Suprapubic skin (tissue), 4 donors: ENCODE measurements around the gene IMPG2. TPM values are rescaled to one million over a fixed set of nuclear protein-coding genes. Genes with fewer than 3 reads are reported as not detected.

Source experiments
- DNase-seq, 2 donors: peaks; one replicate each; pipeline ENCODE4 v3.0.0-alpha.2; 2019; ENCODE audit warnings: low spot score in 2 of 2
- H3K27ac ChIP-seq: fragments of 200-600 bp; sonication (generic); one replicate; pipeline ENCODE4 v1.5.1; 2019
- H3K27me3 ChIP-seq: fragments of 200-600 bp; sonication (generic); one replicate; pipeline ENCODE4 v1.5.1; 2019
- H3K36me3 ChIP-seq: fragments of 200-600 bp; sonication (generic); one replicate; pipeline ENCODE4 v1.5.1; 2019
- H3K4me1 ChIP-seq: fragments of 200-600 bp; sonication (generic); one replicate; pipeline ENCODE4 v1.5.1; 2019
- H3K4me3 ChIP-seq: fragments of 200-600 bp; sonication (generic); one replicate; pipeline ENCODE4 v1.5.1; 2019; ENCODE audit warnings: mild to moderate bottlenecking
- H3K9me3 ChIP-seq: fragments of 200-600 bp; sonication (generic); one replicate; pipeline ENCODE4 v1.5.1; 2019
- EP300 ChIP-seq: sonication (generic); formaldehyde crosslinking; IDR thresholded peaks from one replicate; pipeline ENCODE4 v1.6.1; 2017; ENCODE audit warnings: antibody characterized with exemption
- POLR2A ChIP-seq, 2 donors: fragments of 450-650 bp; IDR thresholded peaks; one replicate each; pipeline ENCODE4 v1.6.1; 2017; ENCODE audit warnings: antibody characterized with exemption in 2 of 2, mild to moderate bottlenecking in 2 of 2, moderate library complexity in 2 of 2
- POLR2AphosphoS5 ChIP-seq, 3 donors: sonication (generic); formaldehyde crosslinking; IDR thresholded peaks; one replicate each; pipeline ENCODE4 v1.6.1; 2017; ENCODE audit warnings: antibody characterized with exemption in 3 of 3
- WGBS: methylation state at CpG from one replicate; pipeline ENCODE4 v1.1.5; 2018; 5-methylcytosine and 5-hydroxymethylcytosine counted together
- total RNA-seq, 4 donors: library from RNA; depleted of rRNA; stranded (reverse); fragments of >200 nt; gene quantifications; one replicate each; pipeline ENCODE4 v1.1.0, GENCODE V29; 2016
- TF ChIP-seq, protein P1 (sequence below), 2 donors: fragments of 200-600 bp in 1 of 2; fragments of 450-650 bp in 1 of 2; sonication (generic) in 1 of 2; IDR thresholded peaks; one replicate each; pipeline ENCODE4 v1.5.1; 2016 to 2019; ENCODE audit warnings: antibody characterized with exemption in 2 of 2, mild to moderate bottlenecking in 1 of 2, moderate library complexity in 1 of 2

IMPG2 gene
- total RNA-seq, 4 donors from 2014 or later = 0.04 to 0.24 (median 0.12) TPM

DNA sequence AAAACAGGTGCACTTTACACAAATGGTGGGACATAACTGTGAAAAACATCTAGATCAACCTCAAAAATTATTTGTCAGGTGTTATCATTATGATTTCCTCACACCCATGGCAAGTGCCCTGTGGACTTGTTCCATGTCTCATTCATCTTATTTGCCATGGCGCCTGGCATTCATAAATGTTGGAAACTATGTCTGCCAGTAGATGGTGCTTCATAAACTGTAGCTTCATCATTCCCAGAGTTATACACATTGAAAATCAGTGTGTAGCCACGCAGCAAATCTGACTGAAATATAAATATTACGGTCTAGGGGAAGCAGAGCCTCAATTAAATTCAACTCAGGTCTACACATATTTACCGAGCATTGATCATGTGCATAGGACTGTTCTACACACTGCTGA, 90.7 kb downstream of the IMPG2 start:
- H3K4me3 ChIP-seq = no peak overlapping the region
- no peak overlapping the region for H3K27ac ChIP-seq
- TF ChIP-seq POLR2AphosphoS5 (IDR thresholded peaks at IDR 0.05) (no peak), POLR2A (IDR thresholded peaks at IDR 0.05) (no peak), EP300 (no peak)
- TF ChIP-seq, protein P1, sequence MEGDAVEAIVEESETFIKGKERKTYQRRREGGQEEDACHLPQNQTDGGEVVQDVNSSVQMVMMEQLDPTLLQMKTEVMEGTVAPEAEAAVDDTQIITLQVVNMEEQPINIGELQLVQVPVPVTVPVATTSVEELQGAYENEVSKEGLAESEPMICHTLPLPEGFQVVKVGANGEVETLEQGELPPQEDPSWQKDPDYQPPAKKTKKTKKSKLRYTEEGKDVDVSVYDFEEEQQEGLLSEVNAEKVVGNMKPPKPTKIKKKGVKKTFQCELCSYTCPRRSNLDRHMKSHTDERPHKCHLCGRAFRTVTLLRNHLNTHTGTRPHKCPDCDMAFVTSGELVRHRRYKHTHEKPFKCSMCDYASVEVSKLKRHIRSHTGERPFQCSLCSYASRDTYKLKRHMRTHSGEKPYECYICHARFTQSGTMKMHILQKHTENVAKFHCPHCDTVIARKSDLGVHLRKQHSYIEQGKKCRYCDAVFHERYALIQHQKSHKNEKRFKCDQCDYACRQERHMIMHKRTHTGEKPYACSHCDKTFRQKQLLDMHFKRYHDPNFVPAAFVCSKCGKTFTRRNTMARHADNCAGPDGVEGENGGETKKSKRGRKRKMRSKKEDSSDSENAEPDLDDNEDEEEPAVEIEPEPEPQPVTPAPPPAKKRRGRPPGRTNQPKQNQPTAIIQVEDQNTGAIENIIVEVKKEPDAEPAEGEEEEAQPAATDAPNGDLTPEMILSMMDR (IDR thresholded peaks at IDR 0.05) = no peak
- no peaks in the 10 kb centered on the region for H3K9me3 ChIP-seq
- 72% methylated on average over 4 of the region's 4 CpGs for WGBS
- H3K4me1 ChIP-seq = no peaks in the 10 kb centered on the region
- H3K36me3 ChIP-seq = no peaks in the 10 kb centered on the region
- H3K27me3 ChIP-seq = no peaks in the 10 kb centered on the region
- no peak for DNase-seq

DNA sequence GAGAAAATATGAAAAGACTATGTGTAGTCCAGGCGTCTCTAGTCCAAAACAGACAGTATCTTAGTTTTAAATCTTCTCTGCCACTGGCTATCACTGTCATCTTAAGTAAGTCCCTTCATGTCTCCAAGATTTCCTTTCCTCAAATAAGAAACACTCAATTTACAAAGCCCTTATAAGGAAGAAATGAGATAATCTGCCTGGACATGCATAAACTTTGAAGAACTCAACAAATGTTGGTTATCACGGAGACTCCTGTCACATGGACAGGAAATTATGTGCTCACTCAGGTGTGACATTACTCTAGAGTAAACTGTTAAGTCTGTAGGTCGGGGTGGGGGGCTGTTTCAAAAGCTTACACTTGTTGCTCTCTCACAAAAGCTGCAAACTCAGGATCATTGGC, 91.9 kb downstream of the IMPG2 start:
- H3K9me3 ChIP-seq = no peaks in the 10 kb centered on the region
- H3K4me1 ChIP-seq = no peaks in the 10 kb centered on the region
- H3K36me3 ChIP-seq = no peaks in the 10 kb centered on the region
- no peak for DNase-seq
- TF ChIP-seq POLR2A (IDR thresholded peaks at IDR 0.05) = no peak
- TF ChIP-seq, protein P1 (IDR thresholded peaks at IDR 0.05) = no peak
- TF ChIP-seq POLR2AphosphoS5 (IDR thresholded peaks at IDR 0.05) = no peak
- TF ChIP-seq EP300 = no peak
- no peaks in the 10 kb centered on the region for H3K27me3 ChIP-seq
- 59% methylated on average over 3 of the region's 3 CpGs for WGBS
- no peak overlapping the region for H3K27ac ChIP-seq
- no peak overlapping the region for H3K4me3 ChIP-seq

DNA sequence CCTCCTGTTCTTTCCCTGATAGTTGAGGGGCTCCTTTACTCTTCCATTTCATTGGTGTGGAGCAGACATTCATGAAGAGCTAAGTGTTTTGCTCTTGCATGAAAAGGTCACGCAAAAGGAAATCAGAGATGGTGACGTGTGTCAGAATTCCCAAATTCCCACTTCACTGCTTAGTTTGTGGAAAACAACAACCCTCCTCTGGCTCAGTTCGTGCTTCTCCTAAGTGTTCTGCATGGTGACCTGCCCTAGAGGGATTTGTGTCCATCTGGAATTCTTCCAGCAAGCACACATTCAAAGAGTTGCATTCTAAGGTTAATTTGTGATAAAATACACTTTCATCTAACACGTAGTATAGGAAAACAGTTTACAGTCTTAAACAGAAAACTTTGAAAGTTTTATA, 95.6 kb downstream of the IMPG2 start:
- Histone ChIP-seq H3K27ac (no peak overlapping the region), H3K36me3 (no peaks in the 10 kb centered on the region), H3K4me3 (no peak overlapping the region), H3K27me3 (no peaks in the 10 kb centered on the region), H3K4me1 (no peaks in the 10 kb centered on the region), H3K9me3 (no peaks in the 10 kb centered on the region)
- no peak for DNase-seq
- no peak for TF ChIP-seq POLR2A (IDR thresholded peaks at IDR 0.05)
- TF ChIP-seq EP300 = no peak
- TF ChIP-seq, protein P1 (IDR thresholded peaks at IDR 0.05) = no peak
- no peak for TF ChIP-seq POLR2AphosphoS5 (IDR thresholded peaks at IDR 0.05)
- 77% methylated on average over 4 of the region's 4 CpGs for WGBS

DNA sequence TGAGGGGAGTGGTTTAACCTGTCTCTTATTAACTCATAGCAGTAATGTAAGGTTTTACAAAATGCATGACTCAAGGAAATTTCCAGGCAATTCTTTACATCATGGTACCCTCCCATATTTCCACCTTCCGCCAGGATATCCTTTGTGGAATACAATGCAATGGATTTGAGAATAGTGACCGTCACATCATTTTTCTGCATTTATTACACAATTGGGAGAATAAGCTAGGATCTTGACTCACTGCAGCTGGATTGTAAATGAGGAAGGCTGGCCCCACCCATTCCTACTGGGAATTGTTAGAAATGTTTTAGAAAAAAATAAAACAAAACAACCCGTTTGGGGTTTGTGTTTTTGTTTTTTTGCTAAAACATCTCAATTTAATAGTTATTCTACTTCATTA, 97.4 kb downstream of the IMPG2 start:
- no peaks in the 10 kb centered on the region for H3K9me3 ChIP-seq
- no peaks in the 10 kb centered on the region for H3K4me1 ChIP-seq
- DNase-seq = no peak
- H3K4me3 ChIP-seq = no peak overlapping the region
- TF ChIP-seq EP300 (no peak), POLR2AphosphoS5 (IDR thresholded peaks at IDR 0.05) (no peak), POLR2A (IDR thresholded peaks at IDR 0.05) (no peak)
- TF ChIP-seq, protein P1 (IDR thresholded peaks at IDR 0.05) = no peak
- H3K27ac ChIP-seq = no peak overlapping the region
- no peaks in the 10 kb centered on the region for H3K36me3 ChIP-seq
- H3K27me3 ChIP-seq = no peaks in the 10 kb centered on the region
- whole genome bisulfite sequencing = 62% methylated on average over 3 of the region's 3 CpGs

DNA sequence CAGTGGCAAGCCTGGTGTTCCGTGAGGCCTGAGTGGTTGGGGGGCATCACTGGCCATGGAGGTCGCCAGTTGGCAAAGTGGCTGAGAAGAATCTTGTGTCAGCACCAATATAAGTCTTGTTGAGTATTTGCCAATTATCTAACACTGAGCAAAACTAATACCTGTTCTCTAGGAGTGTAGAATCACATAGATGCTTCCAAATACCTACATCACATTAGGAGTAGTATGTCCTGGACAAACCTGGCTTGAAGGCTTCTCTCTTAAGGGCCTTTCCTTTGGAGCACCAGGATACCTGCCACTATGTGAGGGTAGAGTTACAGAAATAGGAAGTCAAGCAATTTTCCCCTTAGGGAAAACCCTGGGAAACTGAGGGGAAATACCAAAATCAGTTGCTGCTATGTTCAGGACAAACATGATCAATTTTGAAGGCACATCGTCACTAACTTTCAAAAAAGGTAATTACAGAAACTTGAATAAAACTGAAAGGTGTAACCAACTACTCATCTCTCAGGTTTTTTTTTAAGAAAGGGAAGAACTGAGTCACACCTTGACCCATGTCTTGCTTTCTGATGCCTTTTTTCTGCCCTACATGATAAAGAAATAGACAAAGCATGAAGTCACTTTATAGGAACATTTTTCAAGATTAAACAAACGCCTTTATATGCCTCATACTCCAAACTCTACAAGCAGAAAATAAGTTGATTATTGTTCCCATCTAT, 100.4 kb downstream of the IMPG2 start:
- WGBS = 93% methylated on average over 4 of the region's 4 CpGs
- H3K4me3 ChIP-seq = no peak overlapping the region
- DNase-seq = no peak
- H3K4me1 ChIP-seq = no peaks in the 10 kb centered on the region
- H3K9me3 ChIP-seq = no peaks in the 10 kb centered on the region
- H3K27me3 ChIP-seq = no peaks in the 10 kb centered on the region
- TF ChIP-seq EP300 (no peak), POLR2A (IDR thresholded peaks at IDR 0.05) (no peak), POLR2AphosphoS5 (IDR thresholded peaks at IDR 0.05) (no peak)
- TF ChIP-seq, protein P1 (IDR thresholded peaks at IDR 0.05) = no peak
- no peak overlapping the region for H3K27ac ChIP-seq
- no peaks in the 10 kb centered on the region for H3K36me3 ChIP-seq
